ENCODE data around the gene KRTAP12-4.
"Not testable (repeated sequence)": the region's sequence is repeated elsewhere in the genome, so short reads cannot be mapped to it uniquely, and the experiment has no call there.

DNA sequence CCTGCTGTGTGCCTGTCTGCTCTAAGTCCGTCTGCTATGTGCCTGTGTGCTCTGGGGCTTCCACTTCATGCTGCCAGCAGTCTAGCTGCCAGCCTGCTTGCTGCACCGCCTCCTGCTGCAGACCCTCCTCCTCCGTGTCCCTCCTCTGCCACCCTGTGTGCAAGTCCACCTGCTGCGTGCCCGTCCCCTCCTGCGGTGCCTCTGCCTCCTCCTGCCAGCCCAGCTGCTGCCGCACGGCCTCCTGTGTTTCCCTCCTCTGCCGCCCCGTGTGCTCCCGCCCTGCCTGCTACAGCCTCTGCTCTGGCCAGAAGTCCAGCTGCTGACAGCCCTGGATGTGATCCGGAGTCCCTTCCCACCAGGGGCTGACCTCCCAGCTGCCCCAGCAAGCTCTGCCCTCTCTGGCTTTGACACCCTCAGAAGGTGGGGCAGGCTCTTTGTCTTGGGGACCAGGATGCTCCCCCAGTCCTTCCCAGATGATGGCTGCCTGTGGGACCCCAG is 16.6 kb downstream of the KRTAP12-4 start:
- TF ChIP-seq, protein P1, sequence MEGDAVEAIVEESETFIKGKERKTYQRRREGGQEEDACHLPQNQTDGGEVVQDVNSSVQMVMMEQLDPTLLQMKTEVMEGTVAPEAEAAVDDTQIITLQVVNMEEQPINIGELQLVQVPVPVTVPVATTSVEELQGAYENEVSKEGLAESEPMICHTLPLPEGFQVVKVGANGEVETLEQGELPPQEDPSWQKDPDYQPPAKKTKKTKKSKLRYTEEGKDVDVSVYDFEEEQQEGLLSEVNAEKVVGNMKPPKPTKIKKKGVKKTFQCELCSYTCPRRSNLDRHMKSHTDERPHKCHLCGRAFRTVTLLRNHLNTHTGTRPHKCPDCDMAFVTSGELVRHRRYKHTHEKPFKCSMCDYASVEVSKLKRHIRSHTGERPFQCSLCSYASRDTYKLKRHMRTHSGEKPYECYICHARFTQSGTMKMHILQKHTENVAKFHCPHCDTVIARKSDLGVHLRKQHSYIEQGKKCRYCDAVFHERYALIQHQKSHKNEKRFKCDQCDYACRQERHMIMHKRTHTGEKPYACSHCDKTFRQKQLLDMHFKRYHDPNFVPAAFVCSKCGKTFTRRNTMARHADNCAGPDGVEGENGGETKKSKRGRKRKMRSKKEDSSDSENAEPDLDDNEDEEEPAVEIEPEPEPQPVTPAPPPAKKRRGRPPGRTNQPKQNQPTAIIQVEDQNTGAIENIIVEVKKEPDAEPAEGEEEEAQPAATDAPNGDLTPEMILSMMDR (IDR thresholded peaks at IDR 0.05) = not testable (repeated sequence)
- TF ChIP-seq EP300, POLR2A (IDR thresholded peaks at IDR 0.05): not testable (repeated sequence)
